IPS-11a (cell line): ENCODE measurements around the gene ELL.

Experiments
- H3K4me3 ChIP-seq: one replicate; pipeline ENCODE4 v1.5.1; 2013; ENCODE audit warnings: low read depth, low read length, control low read depth

The ELL gene

GRCh38 chr19:18506101-18506930 is 15.6 kb downstream of the ELL start:
- no peak overlapping the region for H3K4me3 ChIP-seq

DNA sequence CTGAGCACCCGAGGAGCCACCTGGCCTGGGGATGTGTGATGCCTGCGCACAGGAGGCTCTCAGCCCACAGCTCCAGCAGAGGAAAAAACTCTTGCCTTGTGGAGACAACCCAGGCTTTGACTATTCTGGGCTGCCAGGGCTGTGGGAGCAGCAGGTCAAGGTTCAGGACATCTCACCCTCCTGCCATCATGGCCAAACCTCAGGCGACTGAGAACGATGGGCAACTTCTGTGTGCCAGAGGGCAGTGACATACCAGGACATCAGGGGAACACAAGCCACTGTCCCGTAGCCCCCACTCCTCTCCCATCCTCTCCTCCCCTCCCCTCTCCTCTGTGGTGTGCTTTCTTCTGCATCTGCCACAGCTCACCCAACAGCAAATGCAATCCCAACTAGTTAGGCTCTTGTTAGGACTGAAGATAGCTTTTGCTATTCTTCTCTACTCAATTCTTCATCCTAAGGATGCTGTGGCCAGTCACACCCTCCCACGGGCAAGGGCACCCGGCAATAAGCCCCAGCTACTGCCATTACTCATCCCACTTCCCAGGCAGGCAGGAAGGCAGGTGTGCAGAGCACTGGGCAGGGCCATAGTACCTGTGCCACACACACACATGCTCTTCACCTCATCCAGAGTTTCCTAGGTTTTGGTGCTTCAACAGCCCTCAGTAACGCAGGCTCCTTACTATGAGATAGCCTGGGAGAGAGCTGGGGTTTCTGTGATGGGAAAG is 16.8 kb downstream of the ELL start:
- H3K4me3 ChIP-seq = no peak overlapping the region

DNA sequence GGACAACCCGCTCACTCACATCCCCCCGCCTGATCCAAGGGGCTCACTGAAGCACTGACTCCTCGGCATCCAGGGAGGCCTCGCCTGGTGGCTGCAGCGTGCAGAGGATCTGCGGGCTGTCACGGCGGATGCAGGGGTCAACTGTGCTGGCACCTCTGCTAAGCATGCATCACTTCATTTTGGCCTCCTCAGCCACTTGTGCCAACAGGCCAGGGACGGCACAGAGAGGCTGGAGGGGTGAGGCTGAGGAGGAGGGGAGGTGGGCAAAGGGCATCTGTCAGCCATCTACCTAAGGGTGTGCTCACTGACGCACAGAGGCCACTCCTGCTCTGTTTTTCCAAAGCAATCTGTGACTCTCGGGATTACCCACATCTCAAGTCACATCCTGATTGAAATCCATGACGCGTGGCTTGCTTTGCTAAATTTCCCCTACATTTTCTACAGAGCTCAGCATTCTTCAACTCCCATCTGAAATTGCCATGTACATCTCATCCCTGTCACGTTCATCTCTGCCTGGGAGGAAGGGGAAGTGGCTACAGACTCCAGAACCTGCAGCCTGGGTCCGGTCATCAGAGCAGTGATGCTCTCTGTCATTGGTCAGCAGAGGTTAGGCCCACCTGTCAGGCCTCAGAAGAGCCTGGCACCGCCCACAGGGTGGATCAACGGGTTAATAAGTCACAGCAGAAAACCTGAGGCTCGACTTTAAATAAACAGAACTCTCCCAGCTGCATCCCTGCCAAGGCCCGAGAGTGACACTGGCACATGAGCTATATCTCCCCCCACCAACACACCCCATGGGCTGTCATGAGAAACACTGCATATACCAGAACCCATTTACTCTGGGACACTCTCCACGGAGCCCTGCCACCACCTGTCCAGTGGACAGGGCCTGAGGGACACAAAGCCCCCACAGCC is 17.6 kb downstream of the ELL start:
- no peak overlapping the region for H3K4me3 ChIP-seq

- H3K4me3 ChIP-seq = no peak overlapping the region
Measured at GRCh38 chr19:18503337-18503970, 18.4 kb downstream of the ELL start.

- no peak overlapping the region for H3K4me3 ChIP-seq
Measured at GRCh38 chr19:18502638-18503294, 19.1 kb downstream of the ELL start.

- H3K4me3 ChIP-seq = no peak overlapping the region
Measured at GRCh38 chr19:18502246-18502637, 19.6 kb downstream of the ELL start.

GRCh38 chr19:18501832-18502231 is 20.0 kb downstream of the ELL start:
- H3K4me3 ChIP-seq = no peak overlapping the region

DNA sequence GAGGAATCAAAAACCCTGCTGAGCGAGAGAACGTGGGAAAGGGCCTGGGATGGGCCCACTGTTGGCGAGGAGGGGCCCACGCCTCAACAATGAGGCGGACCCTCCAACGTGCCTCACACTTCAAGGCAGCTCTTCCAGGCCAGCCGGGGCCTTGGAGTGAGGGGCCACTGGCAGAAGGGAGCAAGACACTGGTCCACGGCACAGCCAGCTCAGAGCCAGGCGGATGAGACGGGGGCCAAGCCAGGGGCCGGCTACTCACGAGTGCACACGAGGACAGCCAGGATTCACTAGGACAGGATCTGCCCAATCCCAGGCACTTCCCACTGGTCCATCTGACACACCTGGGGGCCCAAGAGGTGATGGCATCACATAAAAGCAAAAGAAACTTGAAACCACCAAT is 20.5 kb downstream of the ELL start:
- H3K4me3 ChIP-seq = no peak overlapping the region

- no peak overlapping the region for H3K4me3 ChIP-seq
Measured at GRCh38 chr19:18500799-18501198, 21.1 kb downstream of the ELL start.

DNA sequence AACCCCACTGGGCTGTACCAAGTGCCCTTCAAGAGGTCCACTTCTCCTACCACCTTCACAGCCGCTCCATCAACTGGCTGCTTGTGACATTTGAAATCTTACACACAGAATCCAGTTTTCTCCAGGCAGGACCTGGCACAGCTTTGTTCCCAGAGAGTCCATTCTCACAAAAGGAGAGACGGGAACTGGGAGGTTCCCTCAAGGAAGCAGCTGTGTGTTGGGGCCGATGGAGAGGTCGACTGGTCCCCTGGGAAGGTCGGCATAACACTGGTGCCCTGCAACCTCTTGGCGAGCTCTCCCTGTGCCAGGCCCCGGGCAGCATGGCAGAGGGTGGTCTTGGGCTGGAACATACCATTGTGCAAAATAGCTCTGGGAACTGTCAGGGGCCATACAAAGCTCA is 21.5 kb downstream of the ELL start:
- no peak overlapping the region for H3K4me3 ChIP-seq

DNA sequence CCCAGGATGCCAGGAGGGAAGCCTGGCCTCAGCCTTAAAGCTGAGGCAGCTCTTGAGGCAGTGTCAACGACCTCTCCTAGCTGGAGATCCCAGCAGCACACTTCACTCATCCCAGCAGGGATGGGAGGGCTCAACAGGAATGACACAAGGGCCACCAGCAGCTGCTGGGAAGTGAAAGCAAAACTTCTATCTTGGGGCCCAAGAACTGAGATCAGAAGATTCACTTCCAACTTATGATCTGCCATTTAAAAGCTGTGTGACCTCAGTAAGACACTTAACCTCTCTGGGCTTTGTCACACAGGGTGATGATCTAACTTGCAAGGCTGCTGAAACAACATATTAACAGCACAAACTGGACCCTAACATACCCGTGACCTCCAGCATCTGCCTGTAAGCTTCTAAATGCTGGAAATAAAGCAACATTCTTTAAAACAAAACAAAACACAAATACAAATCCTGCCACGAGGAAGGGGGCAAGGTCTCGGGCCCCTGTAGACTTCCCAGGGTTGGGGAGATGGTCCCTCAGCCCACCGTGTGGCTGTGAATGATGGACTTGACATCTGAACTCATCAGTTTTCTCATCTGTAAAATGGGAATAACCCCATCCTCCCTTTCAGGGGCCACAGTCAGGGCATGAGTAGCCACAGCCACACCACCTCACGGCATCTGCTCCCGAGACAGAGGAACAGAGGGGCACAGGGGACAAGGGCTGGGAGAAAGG is 22.7 kb downstream of the ELL start:
- no peak overlapping the region for H3K4me3 ChIP-seq

DNA sequence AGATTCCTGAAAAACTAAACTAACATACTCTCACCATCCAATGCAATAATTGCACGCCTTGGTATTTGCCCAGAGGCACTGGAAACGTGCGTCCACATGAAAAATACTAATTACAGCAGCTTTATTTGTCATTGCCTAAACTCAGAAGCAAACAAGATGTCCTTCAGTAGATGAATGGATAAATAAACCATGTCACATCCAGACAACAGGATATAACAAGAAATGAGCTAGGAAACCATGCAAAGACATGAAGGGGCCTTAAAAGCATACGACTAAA is 25.0 kb downstream of the ELL start:
- H3K4me3 ChIP-seq = no peak overlapping the region

DNA sequence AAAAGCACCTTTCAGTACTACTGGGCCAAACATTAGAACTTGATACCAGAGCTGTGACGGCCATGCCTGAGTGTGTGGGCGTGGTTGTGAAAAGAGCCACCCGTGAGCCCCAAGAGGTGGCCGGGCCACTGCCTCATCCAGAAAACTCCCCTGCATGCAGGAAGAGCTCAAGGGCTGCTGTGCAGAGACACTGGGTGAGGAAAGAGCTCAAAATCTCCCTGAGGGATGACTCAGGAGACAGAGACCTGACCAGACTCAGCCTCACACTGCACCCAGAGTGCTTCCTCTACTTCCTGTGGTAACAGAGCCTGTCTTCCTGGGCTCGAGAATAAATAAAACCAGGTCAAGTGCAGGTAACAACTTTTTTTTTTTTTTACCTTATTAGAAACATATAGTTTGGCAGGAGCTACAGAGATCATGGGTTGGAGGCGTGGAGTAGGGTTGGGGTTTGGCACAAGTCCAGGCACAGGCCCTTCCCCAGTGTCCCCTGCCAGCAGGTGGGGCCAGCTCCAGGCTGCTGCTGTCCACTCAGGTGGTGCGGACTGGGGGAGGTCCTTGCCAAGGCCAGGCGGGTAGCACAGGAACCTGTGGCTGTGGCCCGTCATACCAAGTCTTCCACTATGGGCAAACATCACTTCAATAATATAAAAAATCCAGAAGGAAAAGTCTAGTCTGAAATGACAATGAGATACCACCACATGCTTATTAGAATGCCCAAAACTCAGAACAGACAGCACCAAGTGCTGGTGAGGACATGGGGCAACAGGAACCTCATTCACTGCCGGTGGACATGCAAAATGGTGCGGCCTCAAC is 25.5 kb downstream of the ELL start:
- no peak overlapping the region for H3K4me3 ChIP-seq

- no peak overlapping the region for H3K4me3 ChIP-seq
Measured at GRCh38 chr19:18495204-18495911, 26.5 kb downstream of the ELL start.

GRCh38 chr19:18494267-18494607 is 27.6 kb downstream of the ELL start:
- H3K4me3 ChIP-seq = no peak overlapping the region

GRCh38 chr19:18493440-18494266 is 28.2 kb downstream of the ELL start:
- H3K4me3 ChIP-seq = no peak overlapping the region

GRCh38 chr19:18491995-18492953 is 29.6 kb downstream of the ELL start:
- no peak overlapping the region for H3K4me3 ChIP-seq
